Germinal center (tissue), 1 donor: Measurements from ENCODE around the gene FNDC3B.

Experiments
- DNase-seq: peaks from one replicate; pipeline ENCODE4 v3.0.0; 2012; ENCODE audit warnings: mixed read lengths, low spot score

Gene FNDC3B

GRCh38 chr3:172313671-172314070 lies 274.3 kb downstream of the FNDC3B start:
- DNase-seq, result no peak

GRCh38 chr3:172314591-172315160 lies 275.3 kb downstream of the FNDC3B start:
- DNase-seq, result no peak

- DNase-seq, result no peak
These were observed 276.2 kb downstream of the FNDC3B start for GRCh38 chr3:172315401-172316091.

- DNase-seq, result no peak
These were observed 277.4 kb downstream of the FNDC3B start for GRCh38 chr3:172316758-172317157.

- no peak for DNase-seq
These were observed 278.1 kb downstream of the FNDC3B start for GRCh38 chr3:172317481-172317880.

- no peak for DNase-seq
These were observed 278.6 kb downstream of the FNDC3B start for GRCh38 chr3:172317984-172318383.

- DNase-seq, result no peak
These were observed 280.2 kb downstream of the FNDC3B start for GRCh38 chr3:172319595-172319994.

- no peak for DNase-seq
These were observed 281.1 kb downstream of the FNDC3B start for GRCh38 chr3:172320468-172320867.

GRCh38 chr3:172321035-172321434 lies 281.7 kb downstream of the FNDC3B start:
- DNase-seq, result no peak

GRCh38 chr3:172323894-172324610 lies 284.7 kb downstream of the FNDC3B start:
- no peak for DNase-seq

GRCh38 chr3:172324611-172325203 lies 285.3 kb downstream of the FNDC3B start:
- no peak for DNase-seq

GRCh38 chr3:172325461-172325860 lies 286.1 kb downstream of the FNDC3B start:
- DNase-seq, result no peak

- no peak for DNase-seq
These were observed 287.6 kb downstream of the FNDC3B start for GRCh38 chr3:172326993-172327392.

GRCh38 chr3:172328282-172328681 lies 288.9 kb downstream of the FNDC3B start:
- no peak for DNase-seq

GRCh38 chr3:172329070-172329469 lies 289.7 kb downstream of the FNDC3B start:
- no peak for DNase-seq

- DNase-seq, result no peak
These were observed 291.0 kb downstream of the FNDC3B start for GRCh38 chr3:172330413-172330812.

- DNase-seq, result peak; percentile 38
These were observed 293.1 kb downstream of the FNDC3B start for GRCh38 chr3:172332256-172333041.

GRCh38 chr3:172333042-172333377 lies 293.6 kb downstream of the FNDC3B start:
- DNase-seq, result no peak

- DNase-seq, result no peak
These were observed 294.5 kb downstream of the FNDC3B start for GRCh38 chr3:172333692-172334457.

- no peak for DNase-seq
These were observed 295.4 kb downstream of the FNDC3B start for GRCh38 chr3:172334671-172335207.

GRCh38 chr3:172339892-172340291 lies 300.5 kb downstream of the FNDC3B start:
- DNase-seq, result no peak
